Liver (tissue), 9 donors: Measurements from ENCODE around the gene NNT. TPM values are rescaled to one million over a fixed set of nuclear protein-coding genes. Genes with fewer than 3 reads are reported as not detected.

Source experiments
- DNase-seq: peaks from one replicate; pipeline ENCODE4 v3.0.0-alpha.2; 2017; ENCODE audit warnings: low spot score
- H3K27ac ChIP-seq, 2 donors: one replicate each; pipeline ENCODE4 v1.7.0; 2013; ENCODE audit warnings: inconsistent platforms in 2 of 2, low read length in 2 of 2, control low read depth in 1 of 2, low read depth in 1 of 2, mild to moderate bottlenecking in 1 of 2
- H3K27me3 ChIP-seq, 4 donors: one replicate each; pipeline versions ENCODE4 v1.6.1 to v1.7.0; 2013; ENCODE audit warnings: low read length in 3 of 4, inconsistent platforms in 1 of 4, mild to moderate bottlenecking in 1 of 4, moderate library complexity in 1 of 4; ENCODE audit not compliant: control insufficient read depth in 4 of 4, insufficient read depth in 4 of 4
- H3K36me3 ChIP-seq, 4 donors: one replicate each; pipeline versions ENCODE4 v1.6.1 to v1.7.0; 2013; ENCODE audit warnings: low read length in 3 of 4, mild to moderate bottlenecking in 3 of 4, low read depth in 1 of 4, moderate library complexity in 1 of 4; ENCODE audit not compliant: control insufficient read depth in 4 of 4, insufficient read depth in 3 of 4
- H3K4me1 ChIP-seq, 4 donors: one replicate each; pipeline versions ENCODE4 v1.6.1 to v1.7.0; 2013; ENCODE audit warnings: low read length in 3 of 4, mild to moderate bottlenecking in 3 of 4, moderate library complexity in 1 of 4; ENCODE audit not compliant: control insufficient read depth in 4 of 4, insufficient read depth in 4 of 4
- H3K4me3 ChIP-seq, 3 donors: one replicate each; pipeline versions ENCODE4 v1.6.1 to v1.7.0; 2013; ENCODE audit warnings: low read length in 3 of 3, control low read depth in 1 of 3, low read depth in 1 of 3, mild to moderate bottlenecking in 1 of 3
- H3K9ac ChIP-seq, 2 donors: one replicate each; pipeline ENCODE4 v1.7.0; 2013; ENCODE audit warnings: low read length in 2 of 2, mild to moderate bottlenecking in 2 of 2, moderate library complexity in 2 of 2, control low read depth in 1 of 2, low read depth in 1 of 2
- H3K9me3 ChIP-seq, 4 donors: one replicate each; pipeline versions ENCODE4 v1.6.1 to v1.7.0; 2013; ENCODE audit warnings: low read length in 3 of 4; ENCODE audit not compliant: control insufficient read depth in 4 of 4
- CTCF ChIP-seq: fragments of 150-350 bp; IDR thresholded peaks from 2 replicates; pipeline ENCODE4 v1.5.1; 2017; ENCODE audit warnings: improper control_type of control experiment, low read depth, low read length; ENCODE audit not compliant: missing input control
- EGR1 ChIP-seq, 2 donors: IDR thresholded peaks; 2 replicates each; pipeline ENCODE4 v1.6.1; 2016 to 2018; ENCODE audit warnings: antibody characterized with exemption in 2 of 2, low read depth in 2 of 2
- FOXA1 ChIP-seq: IDR thresholded peaks from 2 replicates; pipeline ENCODE4 v1.6.1; 2016; ENCODE audit warnings: antibody characterized with exemption
- FOXA2 ChIP-seq: IDR thresholded peaks from 2 replicates; pipeline ENCODE4 v1.6.1; 2016; ENCODE audit warnings: antibody characterized with exemption
- GABPA ChIP-seq, 2 donors: IDR thresholded peaks in 1 of 2; conservative IDR thresholded peaks in 1 of 2; 2 replicates each; pipeline ENCODE4 v1.6.1; 2016; ENCODE audit warnings: antibody characterized with exemption in 2 of 2, mild to moderate bottlenecking in 1 of 2, moderate library complexity in 1 of 2
- HNF4A ChIP-seq, 2 donors: conservative IDR thresholded peaks; 2 replicates each; pipeline ENCODE4 v1.6.1; 2016; ENCODE audit warnings: antibody characterized with exemption in 2 of 2, mild to moderate bottlenecking in 2 of 2
- HNF4G ChIP-seq: IDR thresholded peaks from 2 replicates; pipeline ENCODE4 v1.6.1; 2016; ENCODE audit warnings: antibody characterized with exemption
- JUND ChIP-seq, 2 donors: IDR thresholded peaks; 2 replicates each; pipeline ENCODE4 v1.6.1; 2016; ENCODE audit warnings: antibody characterized with exemption in 2 of 2
- MAX ChIP-seq: IDR thresholded peaks from 2 replicates; pipeline ENCODE4 v1.6.1; 2016; ENCODE audit warnings: antibody characterized with exemption
- NR2F2 ChIP-seq: IDR thresholded peaks from 2 replicates; pipeline ENCODE4 v1.6.1; 2016; ENCODE audit warnings: antibody characterized with exemption
- RAD21 ChIP-seq, 2 donors: IDR thresholded peaks; 2 replicates each; pipeline ENCODE4 v1.6.1; 2016; ENCODE audit warnings: antibody characterized with exemption in 2 of 2, mild to moderate bottlenecking in 2 of 2
- REST ChIP-seq: IDR thresholded peaks from 2 replicates; pipeline ENCODE4 v1.6.1; 2016; ENCODE audit warnings: antibody characterized with exemption, mild to moderate bottlenecking
- RXRA ChIP-seq, 2 donors: IDR thresholded peaks; 2 replicates each; pipeline ENCODE4 v1.6.1; 2017 to 2018; ENCODE audit warnings: antibody characterized with exemption in 2 of 2, mild to moderate bottlenecking in 1 of 2
- SP1 ChIP-seq: IDR thresholded peaks from 2 replicates; pipeline ENCODE4 v1.6.1; 2018; ENCODE audit warnings: antibody characterized with exemption, mild to moderate bottlenecking
- TAF1 ChIP-seq: conservative IDR thresholded peaks from 2 replicates; pipeline ENCODE4 v1.6.1; 2016; ENCODE audit warnings: antibody characterized with exemption, mild to moderate bottlenecking
- YY1 ChIP-seq: IDR thresholded peaks from 2 replicates; pipeline ENCODE4 v1.6.1; 2016; ENCODE audit warnings: antibody characterized with exemption, mild to moderate bottlenecking
- ZBTB33 ChIP-seq: IDR thresholded peaks from 2 replicates; pipeline ENCODE4 v1.6.1; 2016; ENCODE audit warnings: antibody characterized with exemption
- WGBS: extraction: QIAGEN DNeasy Blood & Tissue Kit; methylation state at CpG from one replicate; pipeline ENCODE4 v1.1.7; 2013; 5-methylcytosine and 5-hydroxymethylcytosine counted together
- polyA plus RNA-seq, 2 donors: library from polyadenylated mRNA; stranded (reverse) in 1 of 2; unstranded in 1 of 2; fragments of 200-250 nt in 1 of 2; fragments of >200 nt in 1 of 2; fragmentation: Nextera tagmentation in 1 of 2; extraction: Ambion mirVana in 1 of 2; gene quantifications; one replicate each; pipeline versions ENCODE4 v1.2.1 to v1.2.3, GENCODE V29; 2013 to 2015
- total RNA-seq, 2 donors: library from RNA; depleted of rRNA; stranded (reverse); fragments of >200 nt; gene quantifications; one replicate each; pipeline ENCODE4 v1.2.3, GENCODE V29; 2014
- TF ChIP-seq, protein P1 (sequence below): IDR thresholded peaks from 2 replicates; pipeline ENCODE4 v1.6.1; 2016; ENCODE audit warnings: antibody characterized with exemption
- donor health status: healthy.
- donor health status: healthy.
- donor health status: healthy.
- donor health status: healthy.
- donor health status: healthy.

The NNT gene
- total and polyA plus RNA-seq, 4 donors = 45.4 to 154 (median 89.2) TPM

DNA sequence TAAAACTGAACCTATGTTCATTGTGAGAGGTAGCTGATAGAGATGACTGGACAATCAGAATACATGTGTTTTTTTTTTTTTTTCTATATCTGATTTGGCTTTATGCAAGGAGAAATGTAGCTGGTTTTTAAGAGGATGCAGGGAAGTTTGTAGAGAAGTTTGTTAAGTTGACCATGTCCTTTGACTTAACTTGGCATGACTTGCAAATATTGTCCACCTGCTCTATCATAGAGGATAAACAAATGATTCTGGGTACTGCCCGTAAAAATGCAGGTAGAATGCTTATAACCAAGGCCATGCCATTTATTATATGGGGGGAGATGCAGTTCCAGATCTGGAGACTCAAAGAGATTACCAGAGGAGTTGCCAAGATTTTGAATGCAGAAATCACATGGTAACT, 13.7 kb upstream of the NNT start:
- DNase-seq = no peak
- H3K4me3 ChIP-seq = no peak overlapping the region
- H3K27ac ChIP-seq = no peak overlapping the region
- no peak overlapping the region for H3K9ac ChIP-seq
- WGBS = 89% methylated on average over 1 of the region's 1 CpG
- no peaks in the 10 kb centered on the region for H3K4me1 ChIP-seq
- TF ChIP-seq TAF1 (no peak), RAD21 (IDR thresholded peaks at IDR 0.05) (no peak), GABPA (IDR thresholded peaks at IDR 0.05 in 1 of 2, conservative IDR thresholded peaks at IDR 0.05 in 1 of 2) (no peak), REST (no peak), HNF4G (no peak), NR2F2 (no peak), CTCF (no peak), ZBTB33 (no peak), YY1 (no peak), MAX (no peak), RXRA (IDR thresholded peaks at IDR 0.05) (no peak), EGR1 (IDR thresholded peaks at IDR 0.05; ENCODE audit: low read depth in 2 of 2) (no peak), HNF4A (conservative IDR thresholded peaks at IDR 0.05) (no peak)
- TF ChIP-seq, protein P1, sequence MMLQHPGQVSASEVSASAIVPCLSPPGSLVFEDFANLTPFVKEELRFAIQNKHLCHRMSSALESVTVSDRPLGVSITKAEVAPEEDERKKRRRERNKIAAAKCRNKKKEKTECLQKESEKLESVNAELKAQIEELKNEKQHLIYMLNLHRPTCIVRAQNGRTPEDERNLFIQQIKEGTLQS = no peak
- H3K9me3 ChIP-seq = no peaks in the 10 kb centered on the region
- H3K27me3 ChIP-seq = no peaks in the 10 kb centered on the region
- peaks cover 0 to 3% (median 0%) of the 10 kb centered on the region in 4 donors for H3K36me3 ChIP-seq

DNA sequence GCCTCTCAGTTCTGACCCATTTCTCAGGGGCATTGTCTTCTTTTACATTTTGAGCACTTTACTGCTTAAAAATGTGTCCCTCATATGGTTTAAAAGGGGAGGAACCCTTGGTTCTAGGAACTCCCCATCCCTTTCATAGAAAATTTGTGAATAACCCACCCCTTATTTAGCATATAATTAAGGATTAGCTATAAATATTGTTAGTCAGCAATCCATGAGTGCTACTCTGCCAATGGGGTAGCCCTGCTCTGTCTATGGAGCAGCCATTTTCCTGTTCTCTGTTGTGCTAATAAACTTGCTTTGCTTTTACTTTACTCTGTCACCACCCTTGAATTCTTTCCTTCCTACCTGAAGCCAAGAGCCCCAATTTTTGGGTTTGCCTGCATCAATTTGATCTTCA, 12.3 kb upstream of the NNT start:
- H3K9ac ChIP-seq = no peak overlapping the region
- no peak for DNase-seq
- no peak overlapping the region for H3K4me3 ChIP-seq
- no peaks in the 10 kb centered on the region for H3K9me3 ChIP-seq
- no peaks in the 10 kb centered on the region for H3K27me3 ChIP-seq
- no peak overlapping the region for H3K27ac ChIP-seq
- H3K4me1 ChIP-seq = peaks cover 0 to 3% (median 0%) of the 10 kb centered on the region in 4 donors
- peaks cover 0 to 3% (median 0%) of the 10 kb centered on the region in 4 donors for H3K36me3 ChIP-seq
- TF ChIP-seq NR2F2 = no peak
- TF ChIP-seq RXRA (IDR thresholded peaks at IDR 0.05) = no peak
- no peak for TF ChIP-seq FOXA2
- TF ChIP-seq SP1 = no peak
- no peak for TF ChIP-seq YY1
- no peak for TF ChIP-seq FOXA1
- TF ChIP-seq MAX = no peak
- TF ChIP-seq HNF4G = no peak
- no peak for TF ChIP-seq REST
- TF ChIP-seq RAD21 (IDR thresholded peaks at IDR 0.05) = no peak
- TF ChIP-seq ZBTB33 = no peak
- no peak for TF ChIP-seq EGR1 (IDR thresholded peaks at IDR 0.05; ENCODE audit: low read depth in 2 of 2)
- no peak for TF ChIP-seq TAF1
- TF ChIP-seq JUND (IDR thresholded peaks at IDR 0.05) = no peak
